Panc1 (cell line): ENCODE results near the gene ZCCHC3. TPM values are rescaled to one million over a fixed set of nuclear protein-coding genes. Genes with fewer than 3 reads are reported as not detected.

ENCODE experiments used
- ATAC-seq: fragments of 200-7000 bp; cut with Tn5 transposase; 2 replicates; pipeline ENCODE4 v1.9.1; 2020; ENCODE audit warnings: mild to moderate bottlenecking, moderate library complexity
- BruUV-seq: library from RNA; stranded (reverse); fragments of 400-500 nt; replicated peaks from 2 replicates; lab custom pipeline; 2021; lab: Mats Ljungman, UMichigan
- CTCF ChIA-PET: fragments of 300-600 bp; sonication (Branson Sonifier 250); formaldehyde crosslinking; loops from one replicate; lab custom pipeline; 2022; ENCODE audit warnings: antibody characterized with exemption; lab: Charles Lee
- POLR2A ChIA-PET: fragments of 300-600 bp; sonication (Branson Sonifier 250); formaldehyde crosslinking; loops from one replicate; lab custom pipeline; 2022; ENCODE audit warnings: antibody characterized with exemption; lab: Charles Lee
- DNase-seq: peaks from one replicate; pipeline ENCODE4 v3.0.0-alpha.2; 2010; ENCODE audit warnings: low read depth, low spot score
- H3K27ac ChIP-seq: 2 replicates; pipeline ENCODE4 v1.5.1; 2011; ENCODE audit warnings: mild to moderate bottlenecking, low read length, inconsistent platforms
- H3K27me3 ChIP-seq: fragments of 200-500 bp; sonication (Bioruptor generic); 2 replicates; pipeline ENCODE4 v1.6.0; 2014; ENCODE audit warnings: low read length, inconsistent platforms; ENCODE audit not compliant: control insufficient read depth, insufficient read depth
- H3K36me3 ChIP-seq: fragments of 200-500 bp; sonication (Bioruptor generic); 2 replicates; pipeline ENCODE4 v1.5.1; 2014; ENCODE audit warnings: inconsistent platforms, mild to moderate bottlenecking, low read length, moderate library complexity; ENCODE audit not compliant: control insufficient read depth, insufficient read depth
- H3K4me1 ChIP-seq: 2 replicates; pipeline ENCODE4 v1.5.1; 2011; ENCODE audit warnings: inconsistent platforms, mild to moderate bottlenecking, low read length, moderate library complexity; ENCODE audit not compliant: control insufficient read depth, insufficient read depth
- H3K4me3 ChIP-seq, 2 experiments: 2 replicates each; pipeline ENCODE4 v1.5.1; 2011 to 2012; ENCODE audit warnings: low read depth in 2 of 2, low read length in 2 of 2, mild to moderate bottlenecking in 2 of 2, inconsistent platforms in 1 of 2, moderate library complexity in 1 of 2
- H3K9me3 ChIP-seq: fragments of 200-500 bp; sonication (Bioruptor generic); 2 replicates; pipeline ENCODE4 v1.5.1; 2014; ENCODE audit warnings: low read depth, mild to moderate bottlenecking, inconsistent platforms, low read length, moderate library complexity; ENCODE audit not compliant: control insufficient read depth, insufficient read depth
- POLR2AphosphoS5 ChIP-seq: IDR thresholded peaks from 2 replicates; pipeline ENCODE4 v1.6.1; 2012; ENCODE audit warnings: mild to moderate bottlenecking, low read depth, low read length, moderate library complexity
- SIN3A ChIP-seq: IDR thresholded peaks from 2 replicates; pipeline ENCODE4 v1.6.1; 2012; ENCODE audit warnings: low read depth, mild to moderate bottlenecking, low read length, moderate library complexity, borderline replicate concordance; ENCODE audit not compliant: insufficient read depth
- TCF7L2 ChIP-seq: IDR thresholded peaks from 2 replicates; pipeline ENCODE4 v1.6.1; 2011; ENCODE audit warnings: mild to moderate bottlenecking, low read depth, low read length, inconsistent platforms
- in situ Hi-C: cut with HindIII; loops from 2 replicates; pipeline ENCODE4 v1.10.0; 2016; ENCODE audit warnings: low sequenced_read_pairs, low pct_unique_long_range_greater_than_20kb
- intact Hi-C: fragments of 100-400 bp; cut with micrococcal nuclease; formaldehyde crosslinking; loops from one replicate; pipeline ENCODE4 v1.10.0; 2022; ENCODE audit not compliant: unreplicated experiment
- total RNA-seq: library from RNA; stranded (reverse); gene quantifications from one replicate; pipeline ENCODE4 v1.2.1, GENCODE V29; 2021; ENCODE audit not compliant: unreplicated experiment
- TF ChIP-seq, protein P1 (sequence below): fragments of 450-650 bp; IDR thresholded peaks from 2 replicates; pipeline ENCODE4 v1.5.1; 2017; ENCODE audit warnings: mild to moderate bottlenecking
- TF ChIP-seq, protein P2 (sequence below), 2 experiments: IDR thresholded peaks; 2 replicates each; pipeline ENCODE4 v1.6.1; 2011 to 2012; ENCODE audit warnings: low read depth in 2 of 2, control low read depth in 1 of 2, low read length in 1 of 2, mild to moderate bottlenecking in 1 of 2, moderate library complexity in 1 of 2; ENCODE audit not compliant: insufficient read depth in 1 of 2

The ZCCHC3 gene
- total RNA-seq, 1 experiment from 2014 or later, result 18.9 TPM

DNA sequence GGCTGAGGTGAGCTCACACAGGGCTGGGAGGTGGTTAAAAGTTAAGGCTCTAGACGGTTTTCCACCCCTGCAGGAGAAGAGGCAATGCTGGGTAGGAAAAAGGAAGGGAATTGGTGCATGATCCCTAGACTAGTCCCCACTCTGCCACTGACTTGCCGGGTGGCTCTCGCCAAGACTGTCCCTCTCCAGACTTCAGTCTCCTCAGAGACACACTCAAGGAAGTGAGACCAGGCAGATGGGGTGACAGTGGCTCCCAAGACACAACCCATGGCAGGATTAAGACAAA, 19.9 kb upstream of the ZCCHC3 start:
- H3K36me3 ChIP-seq, result no peaks in the 10 kb centered on the region
- no peaks in the 10 kb centered on the region for H3K27me3 ChIP-seq
- TF ChIP-seq SIN3A (no peak), TCF7L2 (no peak), POLR2AphosphoS5 (no peak)
- TF ChIP-seq, protein P1, sequence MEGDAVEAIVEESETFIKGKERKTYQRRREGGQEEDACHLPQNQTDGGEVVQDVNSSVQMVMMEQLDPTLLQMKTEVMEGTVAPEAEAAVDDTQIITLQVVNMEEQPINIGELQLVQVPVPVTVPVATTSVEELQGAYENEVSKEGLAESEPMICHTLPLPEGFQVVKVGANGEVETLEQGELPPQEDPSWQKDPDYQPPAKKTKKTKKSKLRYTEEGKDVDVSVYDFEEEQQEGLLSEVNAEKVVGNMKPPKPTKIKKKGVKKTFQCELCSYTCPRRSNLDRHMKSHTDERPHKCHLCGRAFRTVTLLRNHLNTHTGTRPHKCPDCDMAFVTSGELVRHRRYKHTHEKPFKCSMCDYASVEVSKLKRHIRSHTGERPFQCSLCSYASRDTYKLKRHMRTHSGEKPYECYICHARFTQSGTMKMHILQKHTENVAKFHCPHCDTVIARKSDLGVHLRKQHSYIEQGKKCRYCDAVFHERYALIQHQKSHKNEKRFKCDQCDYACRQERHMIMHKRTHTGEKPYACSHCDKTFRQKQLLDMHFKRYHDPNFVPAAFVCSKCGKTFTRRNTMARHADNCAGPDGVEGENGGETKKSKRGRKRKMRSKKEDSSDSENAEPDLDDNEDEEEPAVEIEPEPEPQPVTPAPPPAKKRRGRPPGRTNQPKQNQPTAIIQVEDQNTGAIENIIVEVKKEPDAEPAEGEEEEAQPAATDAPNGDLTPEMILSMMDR, result no peak
- TF ChIP-seq, protein P2, sequence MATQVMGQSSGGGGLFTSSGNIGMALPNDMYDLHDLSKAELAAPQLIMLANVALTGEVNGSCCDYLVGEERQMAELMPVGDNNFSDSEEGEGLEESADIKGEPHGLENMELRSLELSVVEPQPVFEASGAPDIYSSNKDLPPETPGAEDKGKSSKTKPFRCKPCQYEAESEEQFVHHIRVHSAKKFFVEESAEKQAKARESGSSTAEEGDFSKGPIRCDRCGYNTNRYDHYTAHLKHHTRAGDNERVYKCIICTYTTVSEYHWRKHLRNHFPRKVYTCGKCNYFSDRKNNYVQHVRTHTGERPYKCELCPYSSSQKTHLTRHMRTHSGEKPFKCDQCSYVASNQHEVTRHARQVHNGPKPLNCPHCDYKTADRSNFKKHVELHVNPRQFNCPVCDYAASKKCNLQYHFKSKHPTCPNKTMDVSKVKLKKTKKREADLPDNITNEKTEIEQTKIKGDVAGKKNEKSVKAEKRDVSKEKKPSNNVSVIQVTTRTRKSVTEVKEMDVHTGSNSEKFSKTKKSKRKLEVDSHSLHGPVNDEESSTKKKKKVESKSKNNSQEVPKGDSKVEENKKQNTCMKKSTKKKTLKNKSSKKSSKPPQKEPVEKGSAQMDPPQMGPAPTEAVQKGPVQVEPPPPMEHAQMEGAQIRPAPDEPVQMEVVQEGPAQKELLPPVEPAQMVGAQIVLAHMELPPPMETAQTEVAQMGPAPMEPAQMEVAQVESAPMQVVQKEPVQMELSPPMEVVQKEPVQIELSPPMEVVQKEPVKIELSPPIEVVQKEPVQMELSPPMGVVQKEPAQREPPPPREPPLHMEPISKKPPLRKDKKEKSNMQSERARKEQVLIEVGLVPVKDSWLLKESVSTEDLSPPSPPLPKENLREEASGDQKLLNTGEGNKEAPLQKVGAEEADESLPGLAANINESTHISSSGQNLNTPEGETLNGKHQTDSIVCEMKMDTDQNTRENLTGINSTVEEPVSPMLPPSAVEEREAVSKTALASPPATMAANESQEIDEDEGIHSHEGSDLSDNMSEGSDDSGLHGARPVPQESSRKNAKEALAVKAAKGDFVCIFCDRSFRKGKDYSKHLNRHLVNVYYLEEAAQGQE (IDR thresholded peaks at IDR 0.05; ENCODE audit: insufficient read depth in 1 of 2, low read depth in 2 of 2, low read length in 1 of 2), result no peak
- DNase-seq (no peak), ATAC-seq (0 out of 2 replicates have a peak, but pooled peaks have one; percentile 30)
- ChIA-PET CTCF (no interaction called here), POLR2A (no interaction called here)
- no peaks in the 10 kb centered on the region for H3K9me3 ChIP-seq
- H3K27ac ChIP-seq, result no peak overlapping the region
- no TSS peak for BruUV-seq
- no peaks in the 10 kb centered on the region for H3K4me1 ChIP-seq
- in situ Hi-C loops (no loop called here), intact Hi-C loops (no loop called here)
- H3K4me3 ChIP-seq, result no peak overlapping the region

DNA sequence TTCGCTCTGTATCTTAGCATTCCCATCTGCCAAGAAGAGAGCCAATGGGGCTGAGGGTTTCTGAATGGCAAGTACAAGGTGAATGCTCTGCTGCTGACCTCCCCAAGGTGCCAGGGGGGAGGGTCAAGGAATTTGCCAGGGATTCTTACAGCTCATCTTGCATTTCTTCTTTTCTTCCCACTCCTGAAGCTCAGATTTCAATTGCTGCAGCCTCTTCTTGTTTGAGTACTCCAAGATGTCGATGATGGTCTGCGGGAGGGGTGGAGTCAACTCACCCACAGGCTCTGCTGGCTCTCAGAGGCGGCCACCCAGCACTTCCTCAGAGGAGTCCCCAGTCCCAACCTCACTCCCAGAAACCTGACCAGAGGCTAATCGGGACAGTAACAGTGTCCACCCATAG, 19.2 kb upstream of the ZCCHC3 start:
- ATAC-seq, result no peak
- Histone ChIP-seq H3K27me3 (no peaks in the 10 kb centered on the region), H3K27ac (no peak overlapping the region), H3K9me3 (no peaks in the 10 kb centered on the region), H3K36me3 (no peaks in the 10 kb centered on the region), H3K4me1 (no peaks in the 10 kb centered on the region), H3K4me3 (no peak overlapping the region)
- CTCF ChIA-PET, result interaction anchor here (0.5 kb wide), 1 partner anchor 32 kb away, joined by 4 read pairs; no protein-coding TSS in a partner anchor
- TF ChIP-seq TCF7L2 (no peak), SIN3A (no peak), POLR2AphosphoS5 (no peak)
- TF ChIP-seq, protein P2 (IDR thresholded peaks at IDR 0.05; ENCODE audit: insufficient read depth in 1 of 2, low read depth in 2 of 2, low read length in 1 of 2), result no peak
- TF ChIP-seq, protein P1, result no peak
- no peak for DNase-seq
- POLR2A ChIA-PET, result no interaction called here
- no TSS peak for BruUV-seq
- in situ Hi-C loops, result no loop called here
- intact Hi-C loops, result no loop called here
